Trophoblast cell (in vitro differentiated cells and primary cell): ENCODE measurements around the gene FSTL4.

ENCODE experiments used
- DNase-seq, 2 donors: peaks; one replicate each; pipeline ENCODE4 v3.0.0-alpha.2; 2016
- H2AFZ ChIP-seq: 2 replicates; pipeline ENCODE4 v1.6.1; 2013; ENCODE audit warnings: low read length, moderate library complexity, mild to moderate bottlenecking; ENCODE audit not compliant: insufficient read depth, poor library complexity
- H2AK5ac ChIP-seq: 2 replicates; pipeline ENCODE4 v1.6.1; 2013; ENCODE audit warnings: mild to moderate bottlenecking, low read length
- H2BK120ac ChIP-seq: 2 replicates; pipeline ENCODE4 v1.6.1; 2013; ENCODE audit warnings: low read length, mild to moderate bottlenecking, moderate library complexity; ENCODE audit not compliant: insufficient read depth, poor library complexity
- H2BK12ac ChIP-seq: 2 replicates; pipeline ENCODE4 v1.6.1; 2013; ENCODE audit warnings: mild to moderate bottlenecking, low read length, moderate library complexity
- H2BK5ac ChIP-seq: 2 replicates; pipeline ENCODE4 v1.6.1; 2013; ENCODE audit warnings: low read length, low read depth, moderate library complexity, mild to moderate bottlenecking; ENCODE audit not compliant: poor library complexity
- H3K14ac ChIP-seq: 2 replicates; pipeline ENCODE4 v1.6.1; 2013; ENCODE audit warnings: mild to moderate bottlenecking, low read length
- H3K18ac ChIP-seq: 2 replicates; pipeline ENCODE4 v1.6.1; 2013; ENCODE audit warnings: mild to moderate bottlenecking, low read length
- H3K23ac ChIP-seq: 2 replicates; pipeline ENCODE4 v1.6.1; 2013; ENCODE audit warnings: low read length
- H3K27ac ChIP-seq: 2 replicates; pipeline ENCODE4 v1.5.1; 2013; ENCODE audit warnings: low read depth, mild to moderate bottlenecking, inconsistent platforms, low read length, moderate library complexity
- H3K27me3 ChIP-seq: 2 replicates; pipeline ENCODE4 v1.6.1; 2013; ENCODE audit warnings: inconsistent platforms, mild to moderate bottlenecking, low read length, moderate library complexity; ENCODE audit not compliant: insufficient read depth
- H3K36me3 ChIP-seq, 2 experiments: 1 replicate in 1 of 2; 2 replicates in 1 of 2; pipeline ENCODE4 v1.6.1; 2013; ENCODE audit warnings: low read length in 2 of 2, mild to moderate bottlenecking in 2 of 2, moderate library complexity in 1 of 2; ENCODE audit not compliant: insufficient read depth in 2 of 2, control insufficient read depth in 1 of 2
- H3K4ac ChIP-seq: 2 replicates; pipeline ENCODE4 v1.6.1; 2013; ENCODE audit warnings: low read depth, mild to moderate bottlenecking, low read length, moderate library complexity
- H3K4me1 ChIP-seq, 2 experiments: 1 replicate in 1 of 2; 2 replicates in 1 of 2; pipeline ENCODE4 v1.6.1; 2013; ENCODE audit warnings: low read length in 2 of 2, mild to moderate bottlenecking in 2 of 2, moderate library complexity in 1 of 2; ENCODE audit not compliant: insufficient read depth in 2 of 2, control insufficient read depth in 1 of 2
- H3K4me2 ChIP-seq: 2 replicates; pipeline ENCODE4 v1.6.1; 2013; ENCODE audit warnings: inconsistent platforms, mild to moderate bottlenecking, low read length, moderate library complexity
- H3K4me3 ChIP-seq: 2 replicates; pipeline ENCODE4 v1.5.1; 2013; ENCODE audit warnings: mild to moderate bottlenecking, low read depth, low read length, inconsistent platforms
- H3K79me1 ChIP-seq: one replicate; pipeline ENCODE4 v1.6.1; 2013; ENCODE audit warnings: low read length
- H3K79me2 ChIP-seq: 2 replicates; pipeline ENCODE4 v1.6.1; 2013; ENCODE audit warnings: low read length, mild to moderate bottlenecking; ENCODE audit not compliant: control insufficient read depth, insufficient read depth, poor library complexity
- H3K9ac ChIP-seq: 2 replicates; pipeline ENCODE4 v1.6.1; 2013; ENCODE audit warnings: mild to moderate bottlenecking, low read length
- H3K9me3 ChIP-seq: 2 replicates; pipeline ENCODE4 v1.6.1; 2013; ENCODE audit warnings: low read depth, mild to moderate bottlenecking, control low read depth, inconsistent platforms, low read length; ENCODE audit not compliant: insufficient read depth
- H4K12ac ChIP-seq: 2 replicates; pipeline ENCODE4 v1.6.1; 2013; ENCODE audit warnings: low read depth, mild to moderate bottlenecking, low read length, moderate library complexity
- H4K8ac ChIP-seq: 2 replicates; pipeline ENCODE4 v1.6.1; 2013; ENCODE audit warnings: low read depth, mild to moderate bottlenecking, low read length, moderate library complexity
- H4K91ac ChIP-seq: one replicate; pipeline ENCODE4 v1.6.1; 2013; ENCODE audit warnings: low read depth, mild to moderate bottlenecking, low read length, moderate library complexity
- WGBS: extraction: QIAGEN DNeasy Blood & Tissue Kit; methylation state at CpG from one replicate; pipeline ENCODE4 v1.1.7; 2013; ENCODE audit warnings: missing lambda C conversion rate; ENCODE audit not compliant: insufficient read length, insufficient coverage; ENCODE audit errors: extremely low coverage; 5-methylcytosine and 5-hydroxymethylcytosine counted together

Gene FSTL4

GRCh38 chr5:133482028-133482427 is 130.3 kb downstream of the FSTL4 start:
- no peak overlapping the region for H3K18ac ChIP-seq
- no peaks in the 10 kb centered on the region for H3K27me3 ChIP-seq
- no peak overlapping the region for H3K4me2 ChIP-seq
- no peak overlapping the region for H2AK5ac ChIP-seq
- H3K14ac ChIP-seq: no peak overlapping the region
- H3K79me2 ChIP-seq: no peaks in the 10 kb centered on the region
- H2AFZ ChIP-seq: no peak overlapping the region
- no peak overlapping the region for H2BK12ac ChIP-seq
- no CpG with 5 or more reads among the region's 3 CpGs for WGBS
- H3K4me3 ChIP-seq: no peak overlapping the region
- H3K4me1 ChIP-seq: peaks cover 4 to 8% of the 10 kb centered on the region in 2 experiments
- no peak overlapping the region for H2BK5ac ChIP-seq
- no peak overlapping the region for H2BK120ac ChIP-seq
- H4K8ac ChIP-seq: no peak overlapping the region
- H4K12ac ChIP-seq: no peak overlapping the region
- no peak overlapping the region for H3K9ac ChIP-seq
- no peak overlapping the region for H3K27ac ChIP-seq
- peaks cover 5% of the 10 kb centered on the region for H3K9me3 ChIP-seq
- H3K79me1 ChIP-seq: no peaks in the 10 kb centered on the region
- H3K36me3 ChIP-seq: no peaks in the 10 kb centered on the region
- no peak for DNase-seq
- H4K91ac ChIP-seq: no peak overlapping the region
- H3K4ac ChIP-seq: no peak overlapping the region
- H3K23ac ChIP-seq: no peak overlapping the region

- H3K79me2 ChIP-seq: no peaks in the 10 kb centered on the region
- no peak overlapping the region for H3K23ac ChIP-seq
- H3K9me3 ChIP-seq: peaks cover 5% of the 10 kb centered on the region
- no peaks in the 10 kb centered on the region for H3K79me1 ChIP-seq
- H2BK120ac ChIP-seq: no peak overlapping the region
- no peak overlapping the region for H3K4me3 ChIP-seq
- peak overlapping the region; percentile 52 for H2AFZ ChIP-seq
- H3K27ac ChIP-seq: no peak overlapping the region
- H3K27me3 ChIP-seq: no peaks in the 10 kb centered on the region
- no peak overlapping the region for H3K9ac ChIP-seq
- no peak for DNase-seq
- H3K18ac ChIP-seq: no peak overlapping the region
- H3K14ac ChIP-seq: no peak overlapping the region
- no peak overlapping the region for H2AK5ac ChIP-seq
- no peak overlapping the region for H4K12ac ChIP-seq
- no peak overlapping the region for H2BK12ac ChIP-seq
- no peak overlapping the region for H2BK5ac ChIP-seq
- no peak overlapping the region for H4K8ac ChIP-seq
- peaks cover 4 to 10% of the 10 kb centered on the region in 2 experiments for H3K4me1 ChIP-seq
- no peak overlapping the region for H3K4ac ChIP-seq
- H4K91ac ChIP-seq: no peak overlapping the region
- no peaks in the 10 kb centered on the region for H3K36me3 ChIP-seq
- no peak overlapping the region for H3K4me2 ChIP-seq
- no CpG with 5 or more reads among the region's 10 CpGs for WGBS
Measured at GRCh38 chr5:133480866-133481265, 131.5 kb downstream of the FSTL4 start.

GRCh38 chr5:133480366-133480765 is 132.0 kb downstream of the FSTL4 start:
- Histone ChIP-seq H3K9ac (no peak overlapping the region), H3K36me3 (no peaks in the 10 kb centered on the region), H2BK120ac (no peak overlapping the region), H3K27ac (no peak overlapping the region), H3K4me2 (no peak overlapping the region), H2BK12ac (no peak overlapping the region), H3K27me3 (no peaks in the 10 kb centered on the region), H3K4ac (no peak overlapping the region), H3K79me2 (no peaks in the 10 kb centered on the region), H3K4me1 (peaks cover 4 to 13% of the 10 kb centered on the region in 2 experiments), H2AK5ac (no peak overlapping the region), H4K8ac (no peak overlapping the region), H2BK5ac (no peak overlapping the region), H3K4me3 (no peak overlapping the region), H3K23ac (no peak overlapping the region), H3K14ac (no peak overlapping the region), H3K79me1 (no peaks in the 10 kb centered on the region), H3K18ac (no peak overlapping the region), H2AFZ (no peak overlapping the region), H4K12ac (no peak overlapping the region), H3K9me3 (peaks cover 5% of the 10 kb centered on the region), H4K91ac (no peak overlapping the region)
- WGBS: no CpG with 5 or more reads among the region's 9 CpGs
- peak; percentile 43 to 73 for DNase-seq

GRCh38 chr5:133478199-133478985 is 133.9 kb downstream of the FSTL4 start:
- Histone ChIP-seq H4K12ac (no peak overlapping the region), H4K91ac (no peak overlapping the region), H2AK5ac (no peak overlapping the region), H3K27me3 (no peaks in the 10 kb centered on the region), H2BK12ac (no peak overlapping the region), H3K4me3 (no peak overlapping the region), H3K4me2 (no peak overlapping the region), H3K79me2 (no peaks in the 10 kb centered on the region), H3K4ac (no peak overlapping the region), H3K4me1 (peaks cover 7 to 16% of the 10 kb centered on the region in 2 experiments), H3K14ac (no peak overlapping the region), H2BK5ac (no peak overlapping the region), H3K79me1 (no peaks in the 10 kb centered on the region), H3K27ac (no peak overlapping the region), H3K9me3 (peaks cover 5% of the 10 kb centered on the region), H3K9ac (no peak overlapping the region), H3K36me3 (no peaks in the 10 kb centered on the region), H2BK120ac (no peak overlapping the region), H3K18ac (no peak overlapping the region), H3K23ac (no peak overlapping the region), H4K8ac (no peak overlapping the region), H2AFZ (no peak overlapping the region)
- WGBS: no CpG with 5 or more reads among the region's 10 CpGs
- no peak for DNase-seq
